Measurements from ENCODE around the gene DPAGT1. TPM values are rescaled to one million over a fixed set of nuclear protein-coding genes. Genes with fewer than 3 reads are reported as not detected.

The DPAGT1 gene
- total and polyA plus RNA-seq, 2 of the 8 experiments (the other 6 are each of a cell fraction or from before 2014, with no cell fraction given) = 59.8 to 236 TPM

DNA sequence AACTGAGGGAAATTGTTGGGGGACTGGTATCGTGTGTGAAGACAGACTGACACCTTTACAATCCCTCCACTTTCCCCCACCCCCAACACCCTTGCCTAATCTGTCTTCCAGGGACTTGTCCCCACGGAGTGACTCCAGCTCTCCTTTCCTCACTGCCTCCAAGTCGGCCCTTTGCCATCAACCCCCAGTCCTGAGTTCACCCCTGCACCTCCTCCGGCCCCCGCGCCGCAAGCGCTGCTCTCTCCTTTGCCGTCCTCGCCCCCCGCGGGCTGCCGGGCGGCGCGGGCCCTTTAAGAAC, 47.0 kb upstream of the DPAGT1 start:
- POLR2A ChIA-PET (ENCODE audit: partially characterized antibody) = interaction anchor here (0.6 to 7.7 kb wide), 9 partner anchors 8 to 177 kb away, joined by 3 to 58 read pairs (median 4); partner anchors contain the start of genes DPAGT1, HINFP, HMBS and NLRX1

More for the DNA sequence above, 47.0 kb upstream of the DPAGT1 start:
- H4K5ac ChIP-seq (ENCODE audit: insufficient read length, low read depth, low read length) = no peak overlapping the region
- H2BK20ac ChIP-seq (ENCODE audit: low read length) = no peak overlapping the region
- H4K8ac ChIP-seq (ENCODE audit: extremely low read depth, insufficient read depth, low read length) = no peak overlapping the region
- H3K4me3 ChIP-seq (ENCODE audit: extremely low read depth in 1 of 4, insufficient read depth in 2 of 4, low read depth in 3 of 4, low read length in 4 of 4) = peak overlapping the region; percentile 35 to 83 (median 66)
- H3K27me3 ChIP-seq (replicated peaks in 1 of 4; ENCODE audit: control insufficient read depth in 3 of 4, extremely low read depth in 1 of 4, insufficient read depth in 3 of 4, low read length in 3 of 4) = peaks cover 16 to 42% (median 33%) of the 10 kb centered on the region in 4 experiments
- DNase-seq (ENCODE audit: low read depth in 1 of 2, low spot score in 2 of 2) = peak in 1 of 2 experiments; percentile 68
- H2AK5ac ChIP-seq (ENCODE audit: low read depth, low read length) = no peak overlapping the region
- no peak overlapping the region for H2BK15ac ChIP-seq (ENCODE audit: low read length)
- H3K36me3 ChIP-seq (ENCODE audit: control insufficient read depth in 2 of 4, insufficient read depth in 4 of 4, low read length in 3 of 4) = no peaks in the 10 kb centered on the region
- no peak overlapping the region for H3K23ac ChIP-seq (ENCODE audit: insufficient read length)
- no peak overlapping the region for H3K4ac ChIP-seq (replicated peaks; ENCODE audit: insufficient read length, low read depth, low read length)
- H4K91ac ChIP-seq (replicated peaks; ENCODE audit: insufficient read length, low read length) = no peak overlapping the region
- no peak overlapping the region for H3K27ac ChIP-seq (ENCODE audit: low read depth, low read length)
- H2BK5ac ChIP-seq (ENCODE audit: low read depth, low read length) = no peak overlapping the region
- peaks cover 12% of the 10 kb centered on the region; the same call in 1 of the 2 replicates for H3K23me2 ChIP-seq (ENCODE audit: low read depth, low read length)
- CTCF ChIA-PET (ENCODE audit: partially characterized antibody) = interaction anchor here (0.7 to 23.6 kb wide), 8 partner anchors 12 to 136 kb away, joined by 3 to 389 read pairs (median 7); partner anchors contain the start of genes CBL, NHERF4 and NLRX1
- WGBS, 2 experiments (ENCODE audit: extremely low coverage in 1 of 2, insufficient coverage in 1 of 2, insufficient read length in 1 of 2, insufficient replicate concordance in 2 of 2, low coverage in 1 of 2, low lambda C conversion rate in 2 of 2, missing lambda C conversion rate in 1 of 2) = 1% methylated on average over 16 of the region's 16 CpGs; no CpG with 5 or more reads in 1 of the 2 experiments
- H3K4me1 ChIP-seq (replicated peaks in 1 of 4; ENCODE audit: control insufficient read depth in 3 of 4, insufficient read depth in 4 of 4, low read length in 3 of 4) = peaks cover 5 to 16% (median 11%) of the 10 kb centered on the region in 4 experiments
- H2BK120ac ChIP-seq (replicated peaks; ENCODE audit: low read depth, low read length) = no peak overlapping the region
- no peak for TF ChIP-seq RFX5 (IDR thresholded peaks at IDR 0.05; ENCODE audit: borderline replicate concordance, low read depth, low read length)
- TF ChIP-seq EZH2 (IDR thresholded peaks at IDR 0.05; ENCODE audit: low read depth, low read length, severe bottlenecking) = peak; percentile 51
- no peaks in the 10 kb centered on the region for H3K79me1 ChIP-seq (ENCODE audit: low read depth, low read length)
- no peaks in the 10 kb centered on the region for H4K20me1 ChIP-seq (replicated peaks in 1 of 2; ENCODE audit: control insufficient read depth in 1 of 2, insufficient read depth in 2 of 2, low read length in 2 of 2)
- H3K79me2 ChIP-seq (ENCODE audit: control insufficient read depth in 1 of 2, insufficient read depth in 2 of 2, low read length in 2 of 2) = no peaks in the 10 kb centered on the region
- no peak overlapping the region for H3K14ac ChIP-seq (ENCODE audit: insufficient read length)
- H3K9ac ChIP-seq (replicated peaks in 1 of 4; ENCODE audit: extremely low read depth in 1 of 4, low read depth in 3 of 4, low read length in 3 of 4) = no peak overlapping the region
- H2BK12ac ChIP-seq (ENCODE audit: low read depth, low read length) = no peak overlapping the region; the same call in 1 of the 2 replicates
- H2AFZ ChIP-seq (ENCODE audit: low read length) = peak overlapping the region; percentile 28
- H3K4me2 ChIP-seq (ENCODE audit: insufficient read depth in 1 of 2, low read depth in 2 of 2, low read length in 2 of 2) = peak overlapping the region; percentile 90 to 96
- no peak overlapping the region; the same call in 1 of the 2 replicates for H3K18ac ChIP-seq (ENCODE audit: extremely low read depth, low read length)
- FAIRE-seq = no peak
- H3K9me3 ChIP-seq (ENCODE audit: insufficient read depth in 2 of 2, low read depth in 1 of 2, low read length in 1 of 2) = no peaks in the 10 kb centered on the region
- no peak overlapping the region for H3K56ac ChIP-seq (replicated peaks; ENCODE audit: insufficient read length, low read depth, low read length)
